Stimulated activated CD4-positive, alpha-beta T cell treated with anti-CD3 and anti-CD28 coated beads, Interleukin-15, amount 100 ng/mL, for 48 hours (primary cell): ENCODE measurements around the gene SLC6A6.
"Not testable (repeated sequence)": the region's sequence is repeated elsewhere in the genome, so short reads cannot be mapped to it uniquely, and the experiment has no call there.

Experiments
- DNase-seq, 2 donors: peaks; one replicate each; pipeline ENCODE4 v3.0.0-alpha.2; 2020; ENCODE audit warnings: low read depth in 2 of 2

The SLC6A6 gene

DNA sequence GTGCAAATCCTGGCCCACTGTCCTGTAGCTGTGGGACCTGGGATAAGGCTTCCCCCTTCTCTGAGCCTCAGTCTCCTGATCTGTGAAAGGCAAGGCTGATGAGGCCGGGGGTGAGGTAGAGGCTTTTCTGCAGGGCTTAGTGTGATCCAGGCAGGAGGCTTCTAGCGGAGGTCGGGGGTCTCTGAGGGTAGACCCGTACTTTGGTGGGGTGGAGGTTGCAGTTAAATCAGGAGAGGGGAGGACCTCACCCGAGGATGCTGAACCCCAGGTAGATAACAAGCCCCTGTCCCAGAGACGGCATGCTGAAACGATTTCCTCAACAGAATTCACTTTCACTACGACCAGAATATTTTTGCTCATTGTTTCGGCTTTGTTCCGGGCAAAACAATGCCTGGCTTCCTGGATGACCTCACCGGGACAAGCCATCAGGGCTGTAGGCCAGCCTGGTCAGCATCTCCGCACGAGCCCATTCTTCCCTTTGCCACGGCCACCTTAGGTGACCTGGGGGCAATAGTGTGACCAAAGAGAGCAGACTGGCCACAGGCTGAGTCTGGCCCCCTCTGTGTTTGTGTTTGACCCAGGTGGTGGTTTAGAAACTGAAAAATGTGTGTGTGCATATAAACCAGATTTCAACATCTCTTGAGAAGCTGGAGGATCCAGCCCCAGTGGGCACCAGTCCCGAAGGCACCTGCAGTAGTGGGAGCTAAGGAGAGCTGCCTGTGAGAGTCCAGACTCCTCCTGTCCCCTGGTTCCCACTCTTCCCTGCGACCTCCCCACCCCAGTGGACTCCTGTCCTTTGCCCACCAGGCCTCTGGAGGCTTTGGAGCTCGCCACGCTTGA, 33.0 kb downstream of the SLC6A6 start:
- DNase-seq: no peak

DNA sequence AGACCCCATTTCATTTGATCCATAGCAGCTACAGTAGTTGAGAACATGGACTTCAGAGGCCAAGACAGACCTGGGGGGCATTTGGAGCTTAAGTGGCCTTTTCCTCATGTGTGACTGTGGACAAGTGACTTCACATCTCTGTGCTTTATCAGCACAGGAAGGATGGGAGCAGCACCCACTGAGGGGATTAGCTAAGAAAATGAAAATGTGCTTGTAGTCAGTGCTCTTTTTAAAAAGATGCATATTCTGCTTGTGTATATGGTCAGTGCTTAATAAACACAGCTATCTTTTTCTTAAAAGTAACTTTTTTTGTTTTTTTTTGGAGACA, 34.5 kb downstream of the SLC6A6 start:
- no peak for DNase-seq

DNA sequence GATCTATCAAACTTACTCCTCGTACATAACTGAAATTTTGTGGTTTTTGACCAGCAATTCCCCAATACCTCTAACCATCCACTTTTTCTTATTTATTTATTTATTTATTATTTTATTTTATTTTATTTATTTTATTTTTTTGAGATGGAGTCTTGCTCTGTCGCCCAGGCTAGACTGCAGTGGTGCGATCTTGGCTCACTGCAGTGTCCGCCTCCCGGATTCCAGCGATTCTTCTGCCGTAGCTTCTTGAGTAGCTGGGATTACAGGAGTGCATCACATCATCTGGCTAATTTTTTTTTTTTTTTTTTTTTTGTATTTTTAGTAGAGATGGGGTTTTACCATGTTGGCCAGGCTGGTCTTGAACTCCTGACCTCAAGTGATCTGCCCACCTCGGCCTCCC, 35.3 kb downstream of the SLC6A6 start:
- DNase-seq: not testable (repeated sequence)

DNA sequence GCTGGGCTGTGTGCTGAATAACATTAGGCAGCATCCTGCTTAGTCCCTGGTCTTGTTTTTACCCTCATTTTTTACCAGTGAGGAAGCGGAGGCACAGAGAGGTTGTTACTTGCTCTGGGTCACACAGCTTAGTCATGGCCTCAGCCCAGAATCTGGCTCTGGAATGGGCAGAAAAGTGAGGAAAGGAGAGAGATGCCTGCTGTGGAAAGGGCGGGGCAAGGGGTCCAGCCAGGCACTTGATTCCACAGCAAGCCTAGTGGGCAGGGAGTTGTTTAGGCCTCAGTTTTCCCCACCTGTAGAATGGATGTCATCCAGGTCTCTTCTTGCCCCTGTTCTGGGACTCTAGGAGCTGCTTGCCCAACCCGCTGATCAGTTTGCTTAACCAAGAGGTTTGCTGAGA, 35.9 kb downstream of the SLC6A6 start:
- no peak for DNase-seq

DNA sequence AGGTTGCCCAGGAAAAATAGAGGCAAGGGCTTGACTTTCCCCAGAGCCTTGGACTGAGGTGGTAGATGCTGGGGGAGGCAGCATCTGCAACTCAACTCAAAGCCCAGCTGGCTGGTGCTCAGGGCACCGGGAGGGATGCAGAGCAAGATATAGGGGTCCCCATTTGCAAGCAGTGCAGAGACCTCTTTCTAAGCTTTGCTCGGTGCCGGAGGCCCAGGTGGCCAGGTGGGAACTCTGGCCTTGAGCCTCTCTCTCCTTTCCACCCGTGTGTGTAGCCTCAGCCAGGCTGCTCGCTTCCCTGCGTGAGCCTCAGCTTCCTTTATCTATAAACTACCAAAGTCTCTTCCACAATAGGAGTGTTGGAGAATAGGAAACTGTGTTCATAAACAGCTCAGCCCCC, 36.5 kb downstream of the SLC6A6 start:
- no peak for DNase-seq

DNA sequence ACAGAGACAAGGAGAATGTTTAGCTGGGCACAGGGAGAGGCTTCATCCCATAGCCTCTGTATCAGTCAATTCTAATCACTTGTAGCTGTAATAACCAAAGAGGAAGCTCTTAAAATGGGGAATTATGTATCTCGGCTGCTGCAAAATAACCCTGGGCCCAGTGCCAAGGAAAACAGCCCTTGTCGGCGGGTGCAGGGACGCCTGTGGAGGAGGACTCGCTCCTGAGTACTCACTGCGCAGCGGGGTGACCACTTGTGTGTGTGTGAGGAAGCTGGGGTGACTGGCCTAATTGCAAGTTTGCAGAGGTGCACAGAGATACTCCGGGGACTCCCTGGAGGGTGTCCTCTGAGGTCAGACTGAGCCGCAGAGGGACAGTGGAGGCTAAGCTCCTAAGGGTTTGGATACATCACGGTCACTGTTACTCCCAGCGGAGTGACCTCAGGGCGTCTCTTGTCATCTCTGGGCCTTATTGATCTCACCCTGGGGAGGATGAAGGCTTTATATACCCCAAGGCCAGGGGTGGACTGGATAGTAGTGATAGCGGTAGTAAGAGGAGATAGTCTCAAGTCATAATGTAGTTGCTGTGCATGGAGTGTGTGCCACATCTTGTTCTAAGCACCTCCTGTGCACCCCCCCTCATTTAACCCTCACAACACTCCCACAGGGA, 37.2 kb downstream of the SLC6A6 start:
- no peak for DNase-seq

DNA sequence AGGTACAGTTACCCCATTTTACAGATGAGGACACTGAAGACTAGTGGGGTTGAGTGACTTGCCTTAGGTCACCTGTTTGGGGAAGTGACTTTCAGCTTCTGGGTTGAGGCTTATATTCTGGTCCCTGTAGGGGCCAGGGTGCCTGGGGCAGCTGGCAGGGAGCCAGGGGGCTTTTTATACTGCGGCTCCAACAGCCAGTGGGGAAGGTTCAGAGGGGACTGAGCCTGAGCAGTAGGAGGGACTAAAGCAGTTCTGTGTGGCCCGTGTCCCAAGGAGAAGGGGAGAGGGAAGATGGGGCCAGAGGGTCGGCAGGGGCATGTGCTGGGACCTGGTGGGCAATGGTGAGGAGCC, 37.7 kb downstream of the SLC6A6 start:
- no peak for DNase-seq

DNA sequence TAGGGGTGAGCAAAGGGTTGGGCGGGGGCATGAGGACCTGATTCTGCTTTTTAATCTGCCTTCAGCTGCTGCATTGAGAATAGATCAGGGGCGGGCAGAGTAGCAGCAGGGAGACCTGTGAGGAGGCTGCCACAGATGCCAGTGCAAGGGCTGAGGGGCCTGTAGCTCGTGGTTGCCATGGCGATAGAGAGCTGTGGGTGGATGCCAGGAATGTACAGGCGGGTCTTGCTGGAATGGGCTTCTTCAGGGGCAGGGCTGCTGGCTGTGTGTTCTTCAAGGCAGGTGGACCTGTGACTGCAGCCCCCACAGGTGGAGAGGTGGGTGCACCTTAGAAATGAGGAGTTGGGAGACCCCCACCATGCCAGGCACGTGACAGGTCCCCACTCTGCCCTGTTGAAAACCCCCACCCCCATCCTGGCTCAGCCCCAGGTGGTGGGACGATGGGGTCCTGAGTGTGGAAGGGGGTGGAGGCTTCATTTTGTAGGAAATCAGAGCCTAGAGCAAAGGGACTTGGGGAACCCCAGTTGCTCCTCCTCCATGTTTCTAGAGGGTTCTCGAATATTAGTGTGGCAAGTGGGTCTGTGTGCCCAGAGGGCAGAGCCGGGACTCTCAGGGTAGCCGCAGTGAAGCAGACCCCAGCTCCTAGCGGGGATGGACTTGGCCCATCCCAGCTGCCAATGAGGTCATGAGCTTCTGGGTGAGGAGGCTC, 38.3 kb downstream of the SLC6A6 start:
- no peak for DNase-seq

DNA sequence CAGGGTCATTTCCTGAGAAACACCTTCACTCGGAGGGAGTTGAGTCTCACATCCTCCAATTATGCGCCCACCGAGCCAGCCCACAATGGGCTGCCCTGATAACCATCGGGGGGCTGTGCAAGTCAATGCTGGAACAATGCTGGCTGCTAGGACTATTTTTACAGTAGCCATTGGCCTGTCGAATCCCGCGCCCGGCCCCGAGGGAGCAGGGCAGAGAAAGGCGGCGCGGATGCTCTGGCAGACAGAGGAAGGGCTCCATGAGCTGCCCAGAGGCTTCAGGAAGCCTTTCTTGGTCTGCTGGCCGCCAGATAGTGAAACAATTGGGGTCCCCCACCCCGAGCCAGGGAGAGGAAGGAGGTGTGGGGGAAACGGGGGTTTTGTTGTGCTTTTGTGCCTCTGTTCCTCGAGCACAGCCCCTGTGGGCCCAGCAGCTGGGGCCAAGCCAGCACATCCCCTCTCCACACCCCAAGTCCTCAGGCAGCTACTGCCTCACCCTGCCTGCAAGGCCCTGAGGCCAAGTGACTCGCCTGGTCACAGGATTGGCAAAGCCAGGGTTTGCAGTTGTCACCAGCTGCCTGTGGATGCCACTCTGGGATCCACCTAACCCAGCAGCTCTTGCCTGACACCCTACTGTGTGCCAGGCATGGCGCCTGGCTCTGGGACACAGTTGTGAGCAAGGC, 39.0 kb downstream of the SLC6A6 start:
- DNase-seq: no peak

DNA sequence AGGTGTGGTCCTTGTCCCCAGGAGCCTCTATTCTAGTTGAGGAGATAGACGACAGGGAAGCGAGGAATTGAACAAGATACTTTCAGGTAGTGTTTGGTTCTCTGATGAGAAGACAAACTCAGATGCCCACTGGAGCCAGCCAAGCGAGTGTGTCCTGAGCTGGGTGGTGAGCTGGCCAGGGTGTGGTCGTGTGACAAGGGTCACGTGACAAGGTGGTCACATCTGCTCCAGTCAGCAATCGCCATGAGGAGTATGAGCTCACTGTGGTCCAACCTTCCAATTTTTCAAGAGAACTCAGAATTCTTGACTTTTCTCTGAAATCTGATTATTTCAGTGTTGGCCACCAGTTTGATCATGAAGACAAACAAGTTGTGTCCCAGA, 39.5 kb downstream of the SLC6A6 start:
- DNase-seq: no peak

DNA sequence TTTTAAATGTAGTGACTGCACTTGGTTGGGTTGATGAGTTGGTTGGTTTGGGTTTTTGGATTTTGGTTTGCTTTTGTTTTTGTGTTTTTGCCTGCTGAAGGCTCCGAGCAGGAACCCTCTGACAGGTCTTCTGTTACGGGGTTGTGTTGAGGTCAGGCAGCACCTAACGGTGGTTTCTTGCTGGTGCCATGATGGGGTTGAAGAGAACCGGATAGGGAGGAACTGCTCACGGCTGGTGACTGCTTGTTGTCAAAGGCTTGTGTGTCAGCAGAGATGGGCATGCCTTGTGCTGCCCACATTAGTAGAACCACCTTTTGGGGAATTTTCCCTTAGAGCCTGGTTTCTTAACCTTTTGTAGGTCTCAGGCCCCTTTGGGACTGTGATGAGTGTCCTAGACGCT, 42.0 kb downstream of the SLC6A6 start:
- no peak for DNase-seq

DNA sequence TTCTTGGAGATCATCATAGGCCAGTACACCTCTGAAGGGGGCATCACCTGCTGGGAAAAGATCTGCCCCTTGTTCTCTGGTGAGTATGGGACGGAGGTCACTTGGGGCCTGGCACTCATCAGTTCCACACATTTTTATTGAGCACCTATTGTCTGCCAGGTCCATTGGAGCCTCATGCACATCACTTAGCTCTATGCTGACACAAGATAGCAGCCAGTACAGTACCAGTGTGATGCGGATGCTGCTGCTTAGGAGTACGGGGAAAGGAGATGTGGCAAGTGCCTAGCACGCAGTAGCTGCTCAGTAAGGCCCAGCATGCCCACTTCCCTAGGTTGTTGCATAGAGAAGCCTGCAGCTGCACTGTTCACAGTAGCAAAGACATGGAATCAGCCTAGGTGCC, 43.4 kb downstream of the SLC6A6 start:
- DNase-seq: no peak

DNA sequence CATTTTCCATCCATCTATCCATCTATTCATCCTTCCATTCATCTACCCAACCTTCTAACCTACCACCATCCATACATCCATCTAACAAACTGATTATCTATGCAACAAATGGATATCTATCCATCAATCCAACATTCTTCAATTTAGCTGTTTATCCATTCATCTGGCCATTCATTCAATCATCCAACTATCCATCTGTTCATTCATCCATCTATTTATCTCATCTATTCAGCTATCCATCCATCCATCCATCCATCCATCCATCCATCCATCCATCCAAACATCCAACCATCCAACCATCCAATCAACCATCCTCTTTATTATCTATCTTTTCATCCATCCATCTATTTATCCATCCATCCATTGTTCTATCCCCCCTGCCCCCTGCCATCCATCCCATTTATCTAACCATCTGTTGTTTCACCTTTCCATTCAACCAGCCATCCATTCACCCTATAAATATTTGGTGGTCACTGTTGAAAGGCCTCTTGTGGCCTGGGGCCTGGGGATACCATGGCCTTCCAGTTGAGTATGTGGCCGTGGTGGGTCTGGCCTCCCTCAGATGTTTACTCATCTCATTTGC, 44.7 kb downstream of the SLC6A6 start:
- DNase-seq: no peak

DNA sequence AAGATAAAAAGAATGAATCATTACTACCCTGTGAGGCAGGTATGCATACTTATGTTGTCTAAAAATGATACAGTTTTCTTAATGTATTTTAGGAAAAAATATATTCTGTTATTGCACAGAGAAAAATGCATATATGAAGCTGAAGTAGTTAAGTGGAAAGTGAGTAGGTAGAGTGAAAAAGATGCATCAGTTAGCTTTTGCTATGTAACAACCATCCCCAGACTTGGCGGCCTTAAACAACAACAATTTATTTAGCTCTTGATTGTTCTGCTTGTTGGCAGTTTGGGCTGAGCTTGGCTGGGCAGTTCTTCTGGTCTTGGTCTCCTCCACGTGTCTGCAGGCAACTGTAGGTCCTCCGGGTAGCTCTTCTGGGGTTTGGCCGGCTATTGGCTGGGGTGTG, 45.7 kb downstream of the SLC6A6 start:
- DNase-seq: no peak

DNA sequence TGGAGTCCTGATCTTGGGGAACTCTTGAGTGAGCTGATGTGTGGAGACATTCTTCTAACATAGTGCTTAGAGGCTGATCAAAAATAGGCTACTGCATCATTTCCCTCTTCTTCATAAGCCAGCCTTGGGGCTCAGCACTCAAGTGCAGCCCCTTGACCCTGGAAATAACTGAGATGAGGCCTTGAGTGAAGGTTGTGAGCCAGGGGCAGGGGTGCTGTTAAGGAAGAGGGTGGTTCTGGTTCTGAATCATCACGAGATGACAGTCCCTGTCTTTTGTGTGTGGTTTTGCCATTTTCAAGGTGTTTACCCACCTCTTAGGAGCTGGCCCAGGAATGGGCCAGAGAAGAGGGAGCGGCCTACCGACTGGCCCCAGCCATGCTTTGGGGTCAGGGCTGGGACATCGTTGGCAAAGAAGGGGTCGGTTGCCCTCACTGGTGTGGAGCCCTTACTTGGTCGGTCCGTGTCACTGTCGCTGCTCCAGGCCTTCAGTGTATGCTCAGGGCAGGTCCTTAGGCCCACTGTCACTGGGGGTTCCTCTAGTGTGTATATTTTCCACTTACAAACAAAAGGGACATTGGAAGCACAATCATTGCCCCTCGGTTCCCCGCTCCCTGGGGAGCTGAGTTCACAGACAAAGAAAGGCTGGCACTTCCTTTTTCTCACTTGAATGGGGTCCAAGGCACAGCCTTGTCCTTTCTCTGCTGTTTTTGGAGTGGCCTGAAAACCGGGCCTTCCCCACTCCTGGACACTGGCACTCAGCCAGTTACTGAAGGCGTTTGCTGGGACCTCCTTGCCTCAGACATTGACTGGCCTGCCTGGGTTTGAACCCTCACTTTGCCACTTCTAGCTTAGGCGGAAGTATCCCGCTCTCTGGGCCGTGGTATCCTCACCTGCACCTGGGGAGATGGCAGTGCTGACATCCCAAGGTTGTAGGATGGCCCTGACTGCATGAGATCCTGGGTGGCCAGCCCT, 46.6 kb downstream of the SLC6A6 start:
- DNase-seq: no peak

DNA sequence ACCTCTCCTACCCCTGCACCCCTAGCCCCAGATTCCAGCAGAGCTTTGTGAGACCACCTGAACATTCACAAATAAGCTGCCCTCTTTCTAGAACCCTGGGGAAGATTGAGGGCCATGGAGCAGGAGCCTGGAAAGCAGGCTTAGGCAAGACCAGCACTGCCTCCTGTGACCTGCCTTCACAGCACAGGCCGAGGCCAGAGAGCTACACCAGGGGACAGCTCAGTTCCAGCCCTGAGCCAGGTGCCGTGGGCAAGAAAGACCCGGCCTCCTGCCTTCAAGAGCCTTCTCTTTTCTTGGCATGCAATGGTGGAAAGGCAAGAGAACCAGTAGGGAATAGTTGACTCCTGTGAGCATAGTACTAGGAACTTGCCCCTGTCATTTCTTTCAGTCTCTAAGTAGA, 48.1 kb downstream of the SLC6A6 start:
- DNase-seq: no peak

DNA sequence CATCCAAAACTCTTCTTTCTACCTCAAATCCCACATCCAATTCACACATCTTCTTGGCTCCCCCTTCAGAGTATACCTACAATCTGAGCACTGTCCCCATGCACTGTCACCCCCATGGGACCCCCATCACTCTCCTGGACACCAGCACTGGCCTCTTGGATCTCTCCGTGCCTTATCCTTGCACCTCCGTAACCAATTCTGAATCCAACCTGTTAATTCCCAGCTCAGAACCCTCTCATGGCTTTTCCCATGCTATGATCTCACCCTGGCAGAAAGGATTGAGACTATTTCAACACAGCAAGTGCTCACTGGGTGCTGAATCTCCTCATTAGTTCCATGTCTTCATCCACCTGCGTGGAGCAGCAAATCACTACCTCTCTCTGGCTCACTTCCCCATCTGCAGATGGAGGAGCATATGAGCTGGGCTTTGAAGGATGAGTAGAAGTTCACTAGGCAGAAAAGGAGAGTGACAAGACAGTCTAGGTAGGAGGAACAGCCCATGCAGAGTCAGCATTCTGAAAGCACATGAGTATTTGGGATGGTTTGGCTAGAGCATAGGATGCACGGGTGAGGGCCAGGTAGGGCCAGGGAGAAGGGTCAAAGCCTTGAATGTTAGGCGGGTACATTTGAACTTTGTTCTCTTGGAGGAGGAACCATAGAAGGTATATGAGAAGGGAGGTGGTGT, 48.7 kb downstream of the SLC6A6 start:
- no peak for DNase-seq

DNA sequence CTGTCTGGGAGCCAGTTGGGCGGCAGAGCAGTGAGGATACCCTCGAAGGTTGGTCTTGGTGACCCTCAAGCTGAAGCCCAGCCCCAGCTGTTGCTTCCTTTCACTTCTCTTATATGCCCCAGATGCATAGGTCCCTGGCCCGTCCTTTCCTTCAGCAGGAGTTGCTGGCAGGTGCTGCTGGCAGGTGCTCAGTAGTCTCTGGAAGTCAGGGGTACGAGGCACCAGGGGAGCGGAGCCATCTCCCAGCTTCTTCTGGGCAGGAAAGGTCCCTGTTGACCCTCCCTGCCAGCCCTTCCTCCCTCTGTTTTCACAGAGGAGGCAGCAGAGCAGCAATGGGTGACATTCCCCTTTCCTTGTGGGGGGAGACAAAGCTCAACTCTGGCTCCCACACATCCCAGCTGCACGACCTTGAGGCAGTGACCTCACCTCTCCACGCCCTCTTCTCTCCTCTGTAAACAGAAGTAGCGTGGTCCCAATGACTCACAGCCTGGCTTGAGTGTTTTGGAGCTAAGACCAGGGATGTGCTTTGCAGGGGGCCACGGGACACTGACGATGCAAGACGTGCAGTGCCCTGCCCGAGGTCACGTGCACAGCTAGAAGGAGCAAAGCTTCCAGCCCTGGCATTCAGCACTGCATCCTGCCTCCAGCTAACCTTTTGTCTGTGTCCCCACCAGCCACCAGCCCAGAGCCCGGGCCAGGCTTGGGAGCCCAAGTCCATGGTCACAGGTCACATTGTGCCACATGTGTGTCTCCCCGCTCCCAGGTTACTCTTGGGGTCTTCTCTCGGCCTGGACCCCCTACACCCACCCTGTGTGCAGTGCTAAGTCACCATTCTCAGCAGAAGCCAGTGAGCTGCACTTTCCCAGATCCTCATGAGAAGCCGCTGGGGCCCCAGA, 49.7 kb downstream of the SLC6A6 start:
- no peak for DNase-seq
